Fibroblast of peridontal ligament (primary cell): ENCODE data around the gene GNG2.

Experiments
- DNase-seq: peaks from one replicate; pipeline ENCODE4 v3.0.0-alpha.2; 2010; ENCODE audit errors: extremely low read depth

GNG2 gene

DNA sequence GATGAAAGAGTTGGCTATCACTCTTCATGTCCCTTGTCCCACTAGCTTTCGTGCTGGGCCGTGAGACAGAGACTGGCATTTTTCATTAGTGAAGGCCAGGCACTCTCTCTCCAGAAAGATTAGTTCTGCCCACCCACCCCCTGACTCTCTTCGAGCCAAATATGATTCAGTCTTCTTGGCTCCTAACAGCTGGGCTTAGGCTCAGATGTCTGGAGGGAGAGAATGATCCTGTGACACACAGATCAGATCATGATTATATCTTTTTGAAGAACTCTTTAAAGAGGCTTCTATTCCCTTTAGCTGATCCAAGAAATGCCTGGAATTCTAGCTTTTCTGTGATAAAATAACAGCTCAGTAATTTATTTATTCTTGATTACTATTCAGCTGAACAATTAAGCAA, 5.2 kb upstream of the GNG2 start:
- peak; percentile 74 for DNase-seq

DNA sequence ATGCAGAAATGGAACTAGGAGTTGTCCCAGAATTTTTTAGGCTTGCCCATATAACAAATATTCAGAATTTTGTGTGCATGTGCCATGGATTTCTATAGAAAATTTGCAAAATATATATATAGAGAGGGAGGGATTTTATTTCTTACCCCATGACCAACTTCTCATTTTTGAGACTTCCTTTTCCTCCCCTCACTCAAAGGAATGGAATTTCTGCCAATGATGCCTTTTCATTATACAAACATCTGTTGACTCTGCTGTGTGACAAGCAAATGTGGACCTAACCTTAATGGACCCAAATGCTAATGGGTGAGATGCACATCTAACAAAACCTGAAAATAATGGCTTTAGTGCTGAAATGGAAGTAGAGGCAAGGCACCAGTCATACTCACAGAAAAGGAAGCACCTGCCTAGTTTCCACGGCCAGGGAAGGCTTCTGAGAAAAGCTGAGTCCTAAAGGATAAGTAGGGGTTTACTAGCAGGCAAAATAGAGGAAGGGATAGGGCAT, 3.6 kb upstream of the GNG2 start:
- DNase-seq: no peak

DNA sequence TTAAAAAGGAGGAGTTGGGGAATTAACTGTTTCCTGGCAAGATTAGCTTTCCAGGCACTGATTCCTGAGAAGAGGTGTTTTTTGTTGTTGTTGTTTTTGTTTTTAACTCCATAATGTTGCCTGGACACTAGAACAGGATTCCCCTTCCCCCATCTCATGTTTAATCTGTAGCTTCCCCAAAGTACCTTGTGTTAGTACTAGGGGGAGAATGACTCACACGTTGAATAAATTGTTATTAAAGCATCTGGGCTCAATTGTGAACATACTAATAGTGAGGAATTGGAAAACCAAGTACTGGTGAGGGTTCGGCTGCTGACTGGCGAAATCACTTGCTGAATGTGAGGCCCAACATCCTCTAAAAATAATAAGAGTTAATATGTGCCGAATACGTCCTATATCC, 1.3 kb upstream of the GNG2 start:
- DNase-seq: no peak

DNA sequence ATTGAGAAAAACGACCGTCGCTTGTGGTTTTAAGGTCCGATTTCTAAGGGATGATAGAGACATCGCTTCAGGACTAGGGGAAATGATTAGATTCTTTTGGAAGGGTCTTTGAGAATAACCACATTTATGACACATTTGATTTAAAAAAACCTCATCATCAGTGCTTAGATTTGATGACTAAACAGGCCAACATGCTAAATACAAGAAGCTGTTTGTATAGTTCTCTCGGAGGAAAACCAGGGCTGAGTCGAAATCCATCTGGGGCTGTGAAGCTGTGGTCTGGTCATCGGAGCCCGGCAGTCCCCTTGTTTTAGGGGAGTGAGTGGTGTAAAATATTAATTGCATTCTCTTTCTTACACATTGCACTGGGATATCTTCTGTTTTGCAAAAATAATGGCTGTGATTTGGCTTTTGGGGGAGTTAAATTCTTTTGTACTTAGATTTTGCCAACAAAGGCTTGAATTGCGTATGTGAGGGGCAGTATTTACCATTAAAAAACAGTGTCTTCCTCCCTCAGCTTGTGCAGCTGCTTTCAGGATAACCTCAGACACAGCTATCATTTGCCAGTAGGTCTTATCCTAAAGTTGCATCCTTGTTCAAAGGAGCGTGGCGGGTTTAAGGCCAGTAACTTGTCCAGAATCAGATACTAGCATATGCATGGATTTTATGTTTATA, 550 bp downstream of the GNG2 start:
- peak; percentile 55 for DNase-seq

GRCh38 chr14:51862176-51862796, 1.9 kb downstream of the GNG2 start:
- DNase-seq: peak; percentile 47

DNA sequence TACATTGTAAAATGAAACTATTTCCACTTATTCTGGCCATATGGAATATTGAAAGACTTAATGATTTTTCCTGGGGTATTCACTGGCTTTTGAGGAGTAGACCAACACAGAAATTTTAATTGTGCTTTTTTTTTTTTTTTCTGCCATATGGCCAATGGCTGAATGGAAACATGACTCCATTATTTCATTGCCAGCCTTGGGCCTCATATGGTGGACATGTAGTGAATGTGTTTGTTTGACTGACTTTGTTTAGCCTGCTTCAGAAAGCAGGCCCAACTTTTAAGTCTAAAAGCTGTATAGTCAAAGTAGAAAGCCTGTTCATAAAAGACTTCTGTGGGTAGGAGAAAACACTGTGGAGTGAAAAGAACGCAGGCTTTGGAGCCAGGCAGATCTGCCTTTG, 2.4 kb downstream of the GNG2 start:
- peak; percentile 42 for DNase-seq

DNA sequence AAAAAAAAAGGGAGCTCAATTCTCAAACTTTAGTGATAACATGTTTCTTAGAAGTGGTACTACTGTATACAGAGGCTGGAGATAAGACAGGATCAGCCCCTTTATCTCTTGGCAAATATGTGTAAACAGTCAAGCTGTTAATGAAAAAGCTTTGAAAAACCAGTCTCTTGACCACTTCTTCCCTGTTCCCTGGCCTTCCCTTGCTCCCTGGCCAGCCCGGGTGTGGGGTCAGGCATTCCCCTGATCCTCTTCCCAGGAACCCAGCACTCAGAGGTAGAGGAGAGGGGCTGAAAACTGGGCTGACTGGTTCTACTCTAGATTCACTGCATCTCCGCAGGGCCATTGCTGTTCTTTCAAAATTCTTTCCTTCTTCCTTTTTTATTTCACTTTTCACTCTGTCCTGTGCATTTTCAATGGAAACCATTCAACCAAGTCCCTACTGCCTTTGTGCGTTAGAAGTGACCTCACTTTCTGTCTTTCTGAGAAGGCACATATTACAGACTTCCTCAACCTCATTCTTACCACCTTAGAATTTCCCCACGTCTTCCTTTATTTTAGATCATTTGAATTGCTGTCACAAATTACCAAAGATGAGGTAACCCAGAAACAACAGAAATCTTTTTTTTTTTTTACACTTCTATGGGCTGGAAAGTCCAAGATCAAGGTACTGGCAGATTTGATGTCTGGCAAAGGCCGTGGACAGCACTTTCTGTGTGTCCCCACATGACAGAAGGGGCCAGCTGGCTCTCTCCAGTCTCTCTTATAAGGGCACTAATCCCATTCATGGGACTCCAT, 5.7 kb downstream of the GNG2 start:
- DNase-seq: no peak

DNA sequence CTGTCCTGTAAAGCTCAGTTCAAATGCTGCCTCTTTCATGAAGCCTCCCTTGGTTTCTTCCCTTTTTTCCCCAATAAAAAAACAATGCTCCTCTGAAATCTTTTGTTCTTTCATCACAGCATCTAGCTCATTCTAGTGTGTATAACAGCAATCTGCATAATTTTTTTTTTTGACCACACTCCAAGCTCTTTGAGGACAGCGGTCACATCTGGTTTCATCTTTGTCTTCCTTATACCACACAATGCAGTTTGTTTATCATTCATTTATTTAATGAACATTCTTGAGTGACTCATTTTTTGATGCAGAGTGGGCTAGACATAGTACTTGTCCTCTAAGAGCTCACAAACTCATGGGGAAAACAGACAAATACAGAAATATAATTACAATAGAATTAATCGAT, 7.3 kb downstream of the GNG2 start:
- peak; percentile 61 for DNase-seq

GRCh38 chr14:51868405-51868804, 8.0 kb downstream of the GNG2 start:
- no peak for DNase-seq

DNA sequence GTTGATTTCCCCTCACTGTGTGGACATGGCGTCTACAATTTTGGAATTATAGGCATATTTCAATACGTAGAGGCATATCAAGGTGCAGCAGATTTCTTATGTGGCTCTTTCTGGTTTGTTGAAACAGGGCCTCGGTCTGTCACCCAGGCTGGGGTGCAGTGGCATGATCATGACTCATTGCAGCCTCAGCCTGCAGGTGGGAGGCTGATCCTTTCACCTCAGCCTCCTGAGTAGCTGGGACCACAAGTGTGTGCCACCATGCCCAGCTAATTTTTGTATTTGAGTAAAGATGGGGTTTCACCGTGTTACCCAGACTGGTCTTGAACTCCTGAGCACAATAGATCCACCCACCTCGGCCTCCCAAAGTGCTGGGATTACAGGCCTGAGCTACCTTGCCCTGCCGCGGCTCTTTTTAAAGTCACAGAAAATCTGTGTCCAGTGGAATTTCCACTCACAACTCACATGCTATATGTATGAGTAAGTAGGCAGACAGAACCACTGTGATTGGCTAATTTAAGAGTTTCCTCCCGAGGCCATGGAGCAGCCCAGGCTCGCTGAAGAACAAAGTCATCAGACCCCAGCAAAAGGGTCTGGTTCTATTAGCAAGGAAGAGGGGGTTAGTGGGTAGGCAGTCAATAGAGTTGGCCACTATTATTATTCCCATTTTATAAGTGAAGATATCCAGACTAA, 9.1 kb downstream of the GNG2 start:
- DNase-seq: no peak

- DNase-seq: no peak
These were observed 10.2 kb downstream of the GNG2 start for GRCh38 chr14:51870606-51871005.

DNA sequence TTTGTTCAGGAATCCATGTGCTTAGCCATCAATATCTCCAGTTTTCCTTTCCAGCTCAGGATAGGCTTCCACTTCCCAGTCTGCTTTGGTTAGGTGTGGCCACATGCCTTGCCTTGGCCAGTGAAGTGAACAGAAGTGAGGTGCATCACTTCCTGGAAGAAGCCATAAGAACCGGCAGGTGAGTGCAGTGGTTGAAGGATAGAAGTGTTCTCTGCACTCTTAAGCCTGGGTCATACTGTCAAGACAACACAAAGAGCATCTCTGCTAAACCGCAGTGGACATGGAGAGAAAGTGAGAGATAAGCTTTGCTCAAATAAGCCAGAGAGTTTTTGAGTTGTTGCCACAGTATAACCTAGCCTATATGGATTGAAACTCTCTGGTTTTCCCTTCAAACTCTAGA, 11.4 kb downstream of the GNG2 start:
- no peak for DNase-seq

- DNase-seq: no peak
These were observed 12.0 kb downstream of the GNG2 start for GRCh38 chr14:51872396-51872795.

- DNase-seq: peak; percentile 95
These were observed 12.9 kb downstream of the GNG2 start for GRCh38 chr14:51873221-51873893.

GRCh38 chr14:51877810-51878209, 17.4 kb downstream of the GNG2 start:
- no peak for DNase-seq

DNA sequence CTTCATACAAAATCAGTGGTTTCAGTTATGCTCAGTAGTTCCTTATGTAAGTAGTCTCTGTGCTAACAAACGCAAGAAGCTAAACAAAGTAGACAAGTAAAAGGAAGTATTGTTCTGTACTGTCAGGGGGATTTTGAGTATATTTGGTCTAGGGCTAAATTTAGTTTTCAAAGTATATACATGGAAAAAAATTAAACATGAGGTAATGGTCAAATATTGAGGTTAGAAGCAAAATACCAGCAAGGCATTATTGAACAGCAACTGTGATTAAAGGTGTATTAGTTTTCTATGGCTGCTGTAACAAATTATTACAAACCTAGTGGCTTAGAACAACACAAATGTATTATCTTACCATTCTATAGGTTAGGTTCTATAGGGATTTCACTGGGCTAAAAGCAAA, 18.8 kb downstream of the GNG2 start:
- DNase-seq: no peak

DNA sequence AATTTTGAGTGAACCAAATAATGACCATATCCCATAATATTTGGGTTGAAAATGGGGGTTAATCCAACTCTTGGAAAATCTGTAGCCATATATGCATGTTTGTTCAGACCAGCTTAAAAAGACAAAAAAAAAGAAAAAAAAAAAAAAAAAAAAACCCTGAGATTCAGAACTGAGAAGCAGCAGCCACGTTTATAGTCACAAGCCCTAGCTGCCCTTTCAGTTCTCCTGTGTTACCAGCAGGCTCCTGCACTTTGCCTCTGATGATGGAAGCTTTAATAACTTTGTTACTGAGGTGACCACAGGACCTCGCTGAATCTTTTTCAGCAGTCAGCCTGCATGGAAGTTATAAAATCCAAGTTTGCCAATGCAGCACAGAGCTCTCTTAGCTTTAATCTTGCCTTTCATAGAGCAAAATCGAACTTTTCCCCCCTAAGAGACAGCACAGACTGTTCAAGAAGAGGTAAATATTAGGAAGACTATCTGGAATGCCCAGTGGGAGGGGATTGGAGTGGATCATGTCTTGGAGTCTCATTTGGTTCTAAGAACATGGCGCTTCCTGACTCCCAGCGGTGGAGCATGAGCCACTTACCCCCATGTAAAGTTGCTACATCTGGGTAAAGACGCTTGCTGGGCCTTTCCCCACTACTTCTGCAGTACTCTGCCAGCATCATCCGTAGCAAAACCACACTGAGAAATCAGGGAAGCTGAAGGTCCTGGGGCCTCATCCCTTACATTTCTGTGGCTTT, 20.6 kb downstream of the GNG2 start:
- peak; percentile 82 for DNase-seq

- DNase-seq: no peak
These were observed 21.2 kb downstream of the GNG2 start for GRCh38 chr14:51881636-51882035.

GRCh38 chr14:51883232-51883631, 22.8 kb downstream of the GNG2 start:
- peak; percentile 11 for DNase-seq

DNA sequence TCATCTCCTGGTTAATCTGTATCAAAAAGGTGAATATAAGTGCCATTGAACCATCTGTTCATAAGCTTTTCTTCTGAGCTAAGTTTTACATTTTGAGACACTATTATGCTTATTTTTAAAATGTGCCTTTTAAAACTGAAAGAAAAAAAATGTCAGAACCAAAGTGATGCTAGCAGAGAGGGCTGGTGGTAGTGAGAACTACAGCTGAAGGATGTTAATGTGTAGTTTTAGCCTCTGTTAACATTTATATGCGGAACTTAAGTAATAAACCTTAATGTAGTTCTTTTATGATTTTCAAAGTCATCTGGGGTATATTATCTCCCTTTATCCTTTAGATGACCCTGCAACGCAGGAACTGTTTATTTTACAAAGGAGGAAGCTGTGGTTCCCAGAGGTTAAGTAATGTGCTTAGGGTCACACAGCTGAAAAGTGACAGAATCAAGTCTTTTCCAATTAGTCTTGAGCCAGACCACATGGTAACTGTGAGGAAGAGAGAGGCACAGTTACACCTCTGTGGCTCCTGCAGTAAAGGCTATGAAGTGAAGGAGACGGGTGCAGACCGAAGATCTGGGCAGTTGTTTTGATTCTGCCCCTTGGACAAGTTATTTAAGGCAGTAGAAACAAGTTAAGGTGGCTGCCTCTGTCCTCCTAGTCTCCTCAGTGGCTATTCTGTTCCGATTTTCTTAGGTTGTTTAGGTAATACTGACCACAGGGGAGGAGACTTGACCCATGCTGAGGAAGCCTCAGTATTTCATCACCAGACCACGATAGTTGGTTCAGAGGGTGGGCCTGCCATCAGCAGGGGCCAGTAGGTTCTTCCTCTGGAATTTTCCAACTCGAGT, 23.9 kb downstream of the GNG2 start:
- DNase-seq: peak; percentile 81
